ENCODE data around the gene GRIN2D. TPM values are rescaled to one million over a fixed set of nuclear protein-coding genes. Genes with fewer than 3 reads are reported as not detected.

Gene GRIN2D
- 1.4 TPM for polyA plus RNA-seq (ENCODE audit: insufficient read length)

- no peak for DNase-seq (ENCODE audit: low read depth)
Observed at GRCh38 chr19:48393559-48394330, at the start of gene GRIN2D. Gene GRIN2D (plus strand): TSS chr19:48393668. CDS start chr19:48398393, 4,725 bp downstream.

DNA sequence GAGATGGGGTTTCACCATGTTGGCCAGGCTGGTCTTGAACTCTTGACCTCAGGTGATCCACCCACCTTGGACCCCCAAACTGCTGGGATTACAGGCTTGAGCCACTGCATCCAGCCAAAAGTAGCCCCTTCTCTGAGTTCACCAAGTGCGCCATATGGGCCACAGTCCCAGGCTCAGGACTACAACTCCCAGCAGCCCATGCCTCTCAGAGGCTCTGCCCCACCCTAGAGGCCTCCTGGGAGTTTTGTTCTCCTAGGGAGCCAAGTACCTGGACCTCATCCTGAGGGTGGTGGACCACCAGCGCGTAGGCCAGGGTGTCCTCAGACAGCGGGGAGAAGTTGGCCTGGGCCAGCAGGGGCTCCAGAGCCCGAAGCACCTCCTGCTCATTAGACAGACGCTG, 48.6 kb upstream of the GRIN2D start:
- DNase-seq (ENCODE audit: low read depth), result no peak

DNA sequence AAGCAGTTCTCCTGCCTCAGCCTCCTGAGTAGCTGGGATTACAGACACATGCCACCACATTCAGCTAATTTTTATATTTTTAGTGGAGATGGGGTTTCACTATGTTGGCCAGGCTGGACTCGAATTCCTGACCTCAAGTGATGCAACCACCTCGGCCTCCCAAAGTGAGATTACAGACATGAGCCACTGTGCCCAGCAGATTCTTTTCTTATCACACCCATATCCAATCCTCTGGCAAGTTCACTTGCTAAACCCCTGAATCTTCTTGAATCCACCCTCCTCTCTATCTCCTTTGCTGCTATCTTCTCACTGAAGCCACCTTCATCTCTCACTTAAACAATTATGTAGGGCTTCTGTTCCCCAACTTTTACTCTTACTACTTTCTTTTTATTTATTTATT, 47.3 kb upstream of the GRIN2D start:
- DNase-seq (ENCODE audit: low read depth), result no peak

- no peak for DNase-seq (ENCODE audit: low read depth)
Observed at GRCh38 chr19:48348045-48348444, 45.4 kb upstream of the GRIN2D start.

- DNase-seq (ENCODE audit: low read depth), result no peak
Observed at GRCh38 chr19:48348737-48349136, 44.7 kb upstream of the GRIN2D start.

DNA sequence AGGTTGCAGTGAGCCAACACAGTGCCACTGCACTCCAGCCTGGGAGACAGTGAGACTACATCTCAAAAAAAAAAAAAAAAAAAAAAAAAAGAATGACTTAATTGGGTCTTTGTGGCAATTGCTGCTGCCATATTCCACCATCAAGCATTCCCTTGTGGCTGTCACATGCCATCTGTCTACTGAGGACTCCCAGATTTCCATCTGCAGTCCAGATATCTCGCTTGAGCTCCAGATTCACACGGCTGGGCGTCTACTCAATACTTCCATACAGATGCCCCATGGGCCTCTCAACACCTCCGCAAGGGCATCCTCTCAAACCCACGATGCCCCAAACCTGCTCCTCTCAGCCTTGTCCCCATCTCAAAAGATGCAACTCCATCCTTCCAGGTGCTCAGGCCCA, 42.6 kb upstream of the GRIN2D start:
- no peak for DNase-seq (ENCODE audit: low read depth)

- no peak for DNase-seq (ENCODE audit: low read depth)
Observed at GRCh38 chr19:48351341-48351752, 42.1 kb upstream of the GRIN2D start.

GRCh38 chr19:48353677-48354076, 39.8 kb upstream of the GRIN2D start:
- no peak for DNase-seq (ENCODE audit: low read depth)

DNA sequence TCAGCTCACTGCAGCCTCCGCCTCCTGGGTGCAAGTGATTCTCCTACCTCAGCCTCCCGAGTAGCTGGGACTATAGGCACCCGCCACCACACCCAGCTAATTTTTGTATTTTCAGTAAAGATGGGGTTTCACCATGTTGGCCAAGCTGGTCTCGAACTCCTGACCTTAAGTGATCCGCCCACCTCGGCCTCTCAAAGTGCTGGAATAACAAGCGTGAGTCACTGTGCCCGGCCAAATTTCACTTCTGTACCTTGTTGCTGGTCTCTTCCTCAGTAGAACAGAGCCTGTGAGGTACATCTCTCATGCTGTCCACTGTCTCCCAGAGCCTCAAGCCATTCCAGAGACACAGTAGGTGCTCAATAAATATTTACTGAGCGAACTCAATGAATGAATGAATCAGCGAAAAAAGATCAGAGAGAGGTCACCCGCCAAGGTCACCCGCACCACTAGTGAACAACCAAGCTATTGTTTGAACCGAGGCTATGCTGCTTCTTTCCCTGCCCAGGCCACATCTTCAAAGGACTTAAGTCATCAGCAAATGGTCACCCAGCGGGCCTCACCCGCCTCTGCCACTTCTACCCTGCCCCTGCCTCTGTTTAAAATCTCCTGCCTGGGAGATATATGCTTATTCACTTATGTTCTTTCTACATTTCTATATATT, 39.0 kb upstream of the GRIN2D start:
- no peak for DNase-seq (ENCODE audit: low read depth)

DNA sequence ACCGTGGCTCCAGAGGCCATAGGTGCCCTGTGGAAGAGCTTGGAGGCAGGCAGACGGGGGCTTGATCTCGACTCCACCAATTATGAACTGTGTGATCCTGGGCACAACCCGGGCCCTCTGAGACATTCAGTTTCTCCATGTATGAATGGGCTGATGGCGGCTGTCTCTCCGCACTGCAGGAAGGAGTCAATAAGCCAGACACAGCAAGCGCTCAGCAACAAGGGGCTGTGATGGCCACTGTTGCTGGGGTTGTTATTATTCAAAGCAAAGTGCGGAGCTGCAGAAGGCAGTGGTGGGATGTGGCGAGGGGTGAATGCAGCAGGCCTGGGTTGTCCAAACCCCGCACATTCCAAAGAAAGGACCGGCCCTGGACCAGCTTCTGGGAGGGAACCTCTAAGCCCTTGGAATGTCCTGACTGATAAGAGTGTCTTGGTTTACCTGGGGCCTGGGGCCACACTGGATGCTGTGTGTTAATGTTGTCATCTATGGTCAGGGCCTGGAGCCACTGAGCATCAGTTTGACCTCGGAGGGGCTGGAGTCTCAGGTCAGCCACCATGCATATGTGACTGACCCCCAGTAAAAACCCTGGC, 38.0 kb upstream of the GRIN2D start:
- no peak for DNase-seq (ENCODE audit: low read depth)

GRCh38 chr19:48359123-48359522, 34.3 kb upstream of the GRIN2D start:
- DNase-seq (ENCODE audit: low read depth), result no peak

DNA sequence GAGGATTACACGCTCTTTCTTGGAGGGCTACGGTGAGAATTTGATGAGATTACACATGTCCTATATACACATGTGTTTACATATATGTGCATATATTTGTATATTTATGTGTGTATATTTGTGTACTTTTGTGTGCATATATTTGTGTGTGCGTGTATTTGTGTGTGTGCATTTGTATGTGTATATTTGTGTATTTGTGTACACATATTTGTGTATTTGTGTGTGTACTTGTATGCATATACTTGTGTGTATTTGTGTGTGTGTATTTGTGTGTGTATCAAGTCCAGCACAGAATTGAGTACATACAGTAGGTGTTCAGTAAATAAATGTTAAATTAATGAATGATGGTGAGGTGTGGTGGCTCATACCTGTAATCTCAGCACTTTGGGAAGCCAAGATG, 31.6 kb upstream of the GRIN2D start:
- DNase-seq (ENCODE audit: low read depth), result no peak

- DNase-seq (ENCODE audit: low read depth), result peak; percentile 86
Observed at GRCh38 chr19:48362716-48363499, 30.6 kb upstream of the GRIN2D start.

GRCh38 chr19:48363500-48363809, 30.0 kb upstream of the GRIN2D start:
- DNase-seq (ENCODE audit: low read depth), result no peak

GRCh38 chr19:48363810-48364597, 29.5 kb upstream of the GRIN2D start, which contains the start of the genes SYNGR4 and TMEM143:
Gene SYNGR4 (plus strand): TSS chr19:48364367. CDS start chr19:48365843, 1,476 bp downstream.
Gene TMEM143 (minus strand): TSS chr19:48363940. CDS start chr19:48363920, 20 bp downstream.
- peak; percentile 100 for DNase-seq (ENCODE audit: low read depth)

DNA sequence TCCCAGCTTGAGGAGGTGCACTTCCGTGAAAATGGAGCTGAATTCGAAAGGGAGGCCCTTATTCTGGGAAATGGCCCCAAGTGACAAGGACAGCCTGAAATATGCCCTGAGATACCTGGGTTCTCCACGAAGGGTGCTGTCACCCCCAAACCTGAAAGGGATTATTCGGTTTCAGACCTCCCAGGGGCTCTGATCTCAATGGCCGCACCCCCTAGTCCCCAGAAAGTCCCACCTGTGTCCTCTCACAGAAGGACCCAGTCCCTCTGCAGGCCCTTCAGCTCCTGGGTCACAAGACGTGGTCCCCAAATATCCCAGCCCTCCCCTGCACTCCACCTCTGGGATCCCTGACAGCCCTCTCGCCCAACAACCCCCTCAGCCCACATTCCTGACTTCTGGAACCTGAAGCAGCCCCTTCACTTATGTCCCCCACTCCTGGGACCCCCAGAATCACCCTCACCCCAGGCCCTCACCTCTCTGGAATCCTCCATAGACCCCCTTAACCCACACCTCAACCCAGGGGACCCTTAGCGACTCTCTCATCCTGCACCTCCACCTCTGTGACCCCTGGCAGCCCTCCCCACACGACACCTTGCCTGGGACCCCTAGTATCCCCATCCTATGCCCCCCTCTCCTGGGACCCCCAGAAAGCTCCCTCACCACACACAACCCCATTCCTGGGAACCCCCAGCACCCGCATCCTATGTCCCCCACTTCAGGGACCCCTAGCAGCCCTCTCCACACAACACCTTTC, 28.7 kb upstream of the GRIN2D start:
- DNase-seq (ENCODE audit: low read depth), result no peak

- DNase-seq (ENCODE audit: low read depth), result no peak
Observed at GRCh38 chr19:48365602-48366001, 27.9 kb upstream of the GRIN2D start.

GRCh38 chr19:48367855-48368254, 25.6 kb upstream of the GRIN2D start:
- no peak for DNase-seq (ENCODE audit: low read depth)

- DNase-seq (ENCODE audit: low read depth), result no peak
Observed at GRCh38 chr19:48368936-48369335, 24.5 kb upstream of the GRIN2D start.

DNA sequence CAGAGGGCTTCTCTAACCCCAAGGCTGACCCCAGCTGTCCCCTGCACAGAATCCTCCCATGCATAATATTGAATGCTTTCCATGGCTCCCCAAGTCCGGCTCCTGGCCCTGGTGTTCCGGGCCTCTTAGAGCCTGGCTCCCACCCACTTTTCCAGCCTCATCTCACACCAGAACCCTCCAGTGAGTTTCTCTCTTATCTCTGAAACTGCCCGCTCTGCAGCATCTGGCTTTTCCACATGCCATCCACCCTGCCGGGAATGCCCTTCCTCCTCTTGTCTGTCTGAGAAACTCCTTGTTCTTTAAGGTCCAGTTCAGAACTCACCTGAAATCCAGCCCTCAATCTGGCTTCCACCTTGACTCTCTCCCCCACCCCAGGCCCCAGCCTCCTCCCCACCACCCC, 22.5 kb upstream of the GRIN2D start:
- DNase-seq (ENCODE audit: low read depth), result no peak

GRCh38 chr19:48371367-48371766, 22.1 kb upstream of the GRIN2D start:
- DNase-seq (ENCODE audit: low read depth), result no peak
